Activated CD8-positive, alpha-beta memory T cell treated with anti-CD3 and anti-CD28 coated beads, Interleukin-2, amount 50 U/mL, for 4 hours (primary cell): ENCODE measurements around the gene DNAH8.
"Not testable (repeated sequence)": the region's sequence is repeated elsewhere in the genome, so short reads cannot be mapped to it uniquely, and the experiment has no call there.

Source experiments
- DNase-seq: peaks from one replicate; pipeline ENCODE4 v3.0.0-alpha.2; 2020

Gene DNAH8

GRCh38 chr6:38912378-38912777 lies 197.3 kb downstream of the DNAH8 start:
- no peak for DNase-seq

DNA sequence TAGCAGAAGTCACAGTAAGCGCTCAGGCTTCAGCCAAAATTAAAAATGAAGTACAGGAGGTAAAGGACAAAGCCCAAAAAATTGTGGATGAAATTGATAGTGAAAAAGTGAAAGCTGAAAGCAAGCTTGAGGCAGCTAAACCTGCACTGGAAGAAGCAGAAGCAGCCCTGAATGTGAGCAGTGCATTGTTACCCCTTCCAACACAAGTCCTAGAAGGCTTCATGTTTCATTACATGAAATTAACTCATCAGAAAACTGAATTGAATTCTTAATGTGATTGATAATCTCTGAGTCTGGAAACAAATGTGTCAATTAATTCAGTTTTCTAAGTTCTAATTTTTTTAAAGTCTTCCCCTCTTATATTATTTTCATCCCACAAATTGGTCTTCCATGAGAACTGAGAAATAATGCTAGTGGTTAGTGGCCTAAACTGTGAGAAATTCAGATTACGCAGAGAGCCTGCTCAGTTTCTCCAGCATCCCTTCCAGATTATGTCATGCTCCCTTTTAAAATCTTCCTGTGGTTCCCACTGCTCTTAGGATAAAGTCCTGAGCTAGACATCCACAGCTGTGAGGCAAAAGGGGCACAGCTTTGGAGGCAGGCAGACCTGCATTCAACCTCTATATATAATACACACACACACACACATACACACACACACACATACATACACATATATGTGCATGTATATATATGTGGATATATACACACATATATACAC lies 200.3 kb downstream of the DNAH8 start:
- no peak for DNase-seq

- DNase-seq = not testable (repeated sequence)
Observed at GRCh38 chr6:38921540-38921939, 206.4 kb downstream of the DNAH8 start.

- no peak for DNase-seq
Observed at GRCh38 chr6:38924791-38925509, 209.8 kb downstream of the DNAH8 start.

- no peak for DNase-seq
Observed at GRCh38 chr6:38929560-38929959, 214.4 kb downstream of the DNAH8 start.

GRCh38 chr6:38933426-38933825 lies 218.3 kb downstream of the DNAH8 start:
- no peak for DNase-seq

GRCh38 chr6:38935051-38935450 lies 219.9 kb downstream of the DNAH8 start:
- no peak for DNase-seq

GRCh38 chr6:38937839-38938613 lies 222.9 kb downstream of the DNAH8 start:
- no peak for DNase-seq

DNA sequence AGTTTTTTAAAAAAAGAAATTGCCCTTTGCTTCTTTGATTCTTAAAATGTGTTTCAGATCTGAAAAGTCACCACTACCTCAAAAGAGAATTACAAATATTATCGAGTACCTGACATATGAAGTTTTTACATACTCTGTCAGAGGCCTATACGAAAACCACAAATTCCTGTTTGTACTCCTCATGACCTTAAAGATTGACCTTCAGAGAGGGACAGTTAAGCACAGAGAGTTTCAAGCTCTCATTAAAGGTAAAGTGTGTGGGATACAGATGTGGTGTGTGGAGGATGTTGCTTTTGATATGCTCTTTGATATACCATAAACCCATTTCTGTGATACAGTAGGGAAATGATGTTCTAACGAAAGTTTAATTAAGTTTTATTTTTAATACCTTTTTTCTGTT lies 223.6 kb downstream of the DNAH8 start:
- no peak for DNase-seq

- no peak for DNase-seq
Observed at GRCh38 chr6:38942442-38942841, 227.3 kb downstream of the DNAH8 start.

DNA sequence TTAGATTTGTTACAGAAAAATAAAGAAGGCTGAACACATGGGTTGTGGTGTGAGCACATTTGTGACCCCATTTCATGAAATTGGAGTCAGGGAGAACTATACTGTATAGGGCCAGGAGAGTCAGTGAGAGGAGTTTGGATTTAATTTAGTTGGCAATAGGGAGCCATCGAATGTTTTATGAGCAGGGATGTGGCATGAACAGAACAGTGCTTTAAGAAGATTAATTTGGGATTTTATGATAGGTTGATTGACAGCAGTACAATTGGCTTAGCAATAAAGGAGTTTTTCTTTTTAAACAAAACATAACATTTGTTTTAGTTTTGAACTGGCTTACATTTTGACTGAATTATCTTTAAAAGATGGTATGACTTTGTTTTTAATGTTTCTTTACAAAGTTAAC lies 227.9 kb downstream of the DNAH8 start:
- DNase-seq = no peak

DNA sequence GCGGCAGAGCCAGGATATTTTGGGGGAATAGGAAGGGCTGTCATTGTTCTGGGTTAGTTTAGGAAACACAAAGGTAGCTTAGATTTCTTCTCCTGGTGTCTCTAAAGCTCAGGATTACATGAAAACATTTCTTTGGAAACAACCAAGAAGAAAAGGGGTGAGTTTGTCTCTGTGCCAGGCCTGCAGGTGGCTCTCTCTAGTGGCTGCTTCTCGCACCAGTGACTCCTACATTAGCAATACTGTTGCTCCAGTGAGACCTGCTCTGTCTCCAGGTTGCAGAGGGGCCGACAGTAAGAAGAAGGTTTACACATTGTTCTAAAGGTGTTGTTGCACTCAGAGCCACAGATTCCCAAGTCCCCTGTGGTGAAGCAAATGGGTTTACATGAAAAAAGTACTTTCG lies 228.9 kb downstream of the DNAH8 start:
- DNase-seq = no peak

- no peak for DNase-seq
Observed at GRCh38 chr6:38944655-38945279, 229.7 kb downstream of the DNAH8 start.

DNA sequence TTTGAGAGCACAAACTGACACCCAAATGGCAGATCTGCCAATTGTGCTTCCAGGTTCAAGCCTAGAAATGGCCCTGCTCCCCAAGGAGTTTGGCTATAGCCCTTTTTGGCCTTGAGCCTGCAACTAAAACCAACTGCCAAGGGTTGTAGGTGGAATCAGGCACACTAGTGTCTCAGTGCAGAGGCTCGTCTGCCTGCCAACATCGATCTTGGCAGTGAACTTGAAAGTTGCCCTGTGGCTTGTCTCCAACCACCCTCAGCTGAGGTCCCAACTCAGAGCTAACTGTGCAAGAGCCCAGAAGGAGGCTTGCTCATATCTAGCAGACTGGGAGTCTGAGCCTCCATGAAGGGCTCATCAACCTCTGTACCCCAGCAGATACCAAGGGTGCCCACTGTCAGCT lies 240.8 kb downstream of the DNAH8 start:
- DNase-seq = no peak

DNA sequence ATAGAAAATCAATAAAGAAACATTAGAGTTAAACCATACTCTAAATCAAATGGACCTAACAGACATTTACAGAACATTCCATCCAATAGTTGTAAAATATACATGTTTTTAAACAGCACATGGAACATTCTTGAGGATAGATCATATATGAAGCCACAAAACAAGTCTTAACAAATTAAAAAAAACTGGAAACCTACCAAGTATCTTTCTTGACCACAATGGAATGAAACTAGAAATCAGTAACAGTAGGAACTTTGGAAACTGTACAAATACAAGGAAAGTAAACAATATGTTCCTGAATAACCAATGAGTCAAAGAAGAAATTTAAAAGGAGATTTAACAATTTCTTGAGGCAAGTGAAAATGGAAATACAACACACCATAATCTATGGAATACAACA lies 242.3 kb downstream of the DNAH8 start:
- DNase-seq = no peak

DNA sequence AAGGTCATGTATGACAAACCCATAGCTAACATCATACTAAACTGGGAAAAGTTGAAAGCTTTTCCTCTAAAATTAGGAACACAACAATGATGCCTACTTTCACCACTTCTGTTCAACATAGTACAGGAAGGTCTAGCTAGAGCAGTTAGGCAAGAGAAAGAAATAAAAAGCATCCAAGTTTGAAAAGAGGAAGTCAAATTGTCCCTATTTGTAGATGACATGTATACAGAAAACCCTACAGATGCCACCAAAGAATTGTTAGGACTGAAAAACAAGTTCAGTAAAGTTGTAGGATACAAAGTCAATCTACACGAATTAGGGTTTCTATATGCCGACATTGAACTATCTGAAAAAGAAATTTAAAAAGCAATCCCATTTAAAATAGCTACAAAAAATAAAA lies 244.0 kb downstream of the DNAH8 start:
- DNase-seq = no peak

DNA sequence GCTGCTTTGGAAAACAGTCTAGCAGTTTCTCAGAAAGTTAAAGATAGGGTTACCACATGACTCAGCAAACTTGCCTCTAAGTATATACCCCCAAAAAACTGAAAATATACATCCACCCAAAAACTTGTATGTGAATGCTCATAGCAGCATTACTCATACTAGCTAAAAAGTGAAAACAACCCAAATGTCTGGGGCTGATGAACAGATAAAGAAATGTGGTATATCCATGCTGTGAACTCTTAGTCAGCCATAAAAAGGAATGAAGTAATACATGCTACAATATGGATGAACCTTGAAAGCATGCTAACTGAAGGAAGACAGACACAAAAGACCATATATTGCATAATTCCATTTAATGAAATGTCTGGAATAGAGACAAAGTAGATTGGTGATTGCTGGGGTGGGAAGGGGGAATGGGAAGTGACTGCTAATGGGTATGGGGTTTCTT lies 253.6 kb downstream of the DNAH8 start:
- no peak for DNase-seq

DNA sequence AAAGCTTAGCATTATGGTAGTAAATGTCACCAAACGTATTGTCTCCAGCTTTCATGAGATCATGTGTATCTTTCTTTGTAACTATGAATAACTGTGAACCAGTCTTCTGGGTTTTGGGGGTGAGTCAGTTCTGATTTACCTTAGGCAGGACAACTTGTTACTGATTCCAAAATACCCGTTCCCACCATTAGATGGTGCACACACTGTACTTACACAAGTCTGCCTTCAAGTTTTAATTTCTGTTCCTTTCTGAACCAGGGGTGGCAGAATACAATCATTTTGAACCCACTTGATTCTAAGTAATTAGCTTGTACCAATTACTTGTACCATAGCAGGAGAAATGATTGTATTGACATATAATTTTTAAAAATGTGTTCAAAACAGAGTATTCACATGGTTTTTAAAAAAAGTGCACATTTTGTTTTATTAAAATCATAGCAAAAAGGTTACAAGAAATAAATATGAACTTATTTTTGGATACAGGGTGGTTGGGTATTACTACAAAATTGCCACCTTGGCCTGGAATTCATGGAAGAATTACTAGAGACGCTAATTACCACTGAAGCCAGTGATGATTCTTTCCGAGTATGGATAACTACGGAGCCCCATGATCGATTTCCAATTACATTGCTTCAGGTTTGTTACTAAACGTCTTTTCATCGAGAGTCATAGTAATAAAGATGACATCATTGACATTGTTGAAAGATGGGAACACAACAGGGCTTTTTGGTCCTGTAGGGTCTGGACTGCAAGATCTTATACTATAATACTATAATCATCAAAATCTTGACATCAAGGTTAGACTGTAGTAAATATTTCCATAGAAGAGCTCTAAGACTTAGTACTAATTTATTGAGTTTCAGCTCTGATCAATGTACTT lies 258.3 kb downstream of the DNAH8 start:
- DNase-seq = no peak

DNA sequence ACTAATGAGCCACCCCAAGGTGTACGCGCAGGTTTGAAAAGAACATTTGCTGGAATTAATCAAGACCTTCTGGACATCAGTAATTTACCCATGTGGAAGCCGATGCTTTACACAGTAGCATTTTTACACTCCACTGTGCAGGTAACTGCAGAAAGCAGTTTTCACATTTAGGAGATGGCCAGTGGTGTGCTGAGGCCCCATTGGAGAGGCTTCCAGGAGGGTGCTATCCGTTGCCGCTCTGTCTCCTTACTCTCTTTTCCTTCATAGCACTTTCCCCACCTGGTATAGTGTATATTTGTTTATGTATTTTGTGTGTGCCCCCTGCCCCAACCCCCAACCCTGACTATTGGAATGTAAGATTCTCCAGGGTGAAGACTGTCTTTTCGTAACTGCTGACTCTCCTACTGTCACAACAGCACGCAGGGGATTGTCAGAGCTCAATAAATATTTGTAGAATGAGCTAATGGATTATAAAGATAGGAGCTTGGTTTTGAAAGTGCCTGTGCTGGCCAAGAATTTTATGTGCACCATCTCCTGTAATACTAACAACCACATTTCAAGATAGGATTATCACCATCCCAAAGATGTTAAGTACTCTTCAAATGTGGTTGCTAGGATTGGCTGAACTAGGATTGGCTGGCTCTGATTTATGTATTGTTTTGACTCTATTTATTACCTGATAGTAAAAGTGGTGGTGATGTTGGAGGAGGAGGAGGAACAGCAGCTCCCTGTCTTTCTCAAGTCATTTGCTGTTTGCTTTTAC lies 259.5 kb downstream of the DNAH8 start:
- no peak for DNase-seq

DNA sequence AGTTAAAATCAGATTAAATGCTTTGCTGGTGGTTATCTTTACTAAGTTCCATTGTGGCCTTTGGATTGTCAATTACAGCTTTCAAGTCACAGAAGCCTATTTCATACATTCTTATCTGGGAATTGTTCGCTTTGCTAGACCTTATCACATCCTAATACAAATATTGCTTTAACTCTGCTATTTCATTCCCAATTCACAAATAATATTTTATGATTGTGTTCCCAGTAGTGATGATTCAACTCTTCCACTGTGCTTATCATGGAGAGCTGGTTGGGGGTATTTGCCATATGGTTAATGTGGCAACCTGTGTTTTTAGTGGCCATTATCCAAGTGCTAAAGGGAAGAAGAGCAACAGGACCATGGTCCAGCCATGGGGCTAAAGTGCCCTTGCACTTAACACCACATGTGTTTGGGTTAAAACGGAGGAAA lies 260.5 kb downstream of the DNAH8 start:
- no peak for DNase-seq

- no peak for DNase-seq
Observed at GRCh38 chr6:38976051-38976450, 260.9 kb downstream of the DNAH8 start.
